Aorta (tissue), 5 donors: ENCODE data around the gene SLC22A7. TPM values are rescaled to one million over a fixed set of nuclear protein-coding genes. Genes with fewer than 3 reads are reported as not detected.

Experiments used
- ATAC-seq: fragments of 200-7000 bp; cut with Tn5 transposase; one replicate; pipeline ENCODE4 v1.9.1; 2022; ENCODE audit warnings: moderate library complexity; ENCODE audit not compliant: low FRiP score
- DNase-seq, 2 donors: peaks; one replicate each; pipeline ENCODE4 v3.0.0-alpha.2; 2020
- H3K27ac ChIP-seq, 2 donors: one replicate each; pipeline ENCODE4 v1.5.1; 2013; ENCODE audit warnings: low read length in 2 of 2, mild to moderate bottlenecking in 2 of 2, moderate library complexity in 2 of 2, control low read depth in 1 of 2, inconsistent platforms in 1 of 2, low read depth in 1 of 2
- H3K27me3 ChIP-seq, 2 donors: one replicate each; pipeline ENCODE4 v1.6.1; 2013; ENCODE audit warnings: control low read depth in 1 of 2, low read length in 1 of 2, mild to moderate bottlenecking in 1 of 2, moderate library complexity in 1 of 2; ENCODE audit not compliant: insufficient read depth in 2 of 2, control insufficient read depth in 1 of 2
- H3K36me3 ChIP-seq, 2 donors: one replicate each; pipeline ENCODE4 v1.6.1; 2013; ENCODE audit warnings: control low read depth in 1 of 2, low read length in 1 of 2, mild to moderate bottlenecking in 1 of 2; ENCODE audit not compliant: insufficient read depth in 2 of 2, control insufficient read depth in 1 of 2
- H3K4me1 ChIP-seq, 2 donors: one replicate each; pipeline ENCODE4 v1.6.1; 2013; ENCODE audit warnings: low read length in 2 of 2, control low read depth in 1 of 2, mild to moderate bottlenecking in 1 of 2, moderate library complexity in 1 of 2; ENCODE audit not compliant: insufficient read depth in 2 of 2, control insufficient read depth in 1 of 2
- H3K4me3 ChIP-seq, 2 donors: one replicate each; pipeline ENCODE4 v1.5.1; 2013; ENCODE audit warnings: low read length in 2 of 2, control low read depth in 1 of 2, mild to moderate bottlenecking in 1 of 2
- H3K9me3 ChIP-seq: one replicate; pipeline ENCODE4 v1.6.1; 2013; ENCODE audit warnings: mild to moderate bottlenecking, low read length; ENCODE audit not compliant: control insufficient read depth
- WGBS, 2 donors: extraction: QIAGEN DNeasy Blood & Tissue Kit; methylation state at CpG; one replicate each; pipeline ENCODE4 v1.1.7; 2013; 5-methylcytosine and 5-hydroxymethylcytosine counted together
- intact Hi-C, 2 donors: fragments of 100-400 bp; cut with DNase I; formaldehyde crosslinking; loops; one replicate each; pipeline versions ENCODE4 v1.14.2 to v1.15.0; 2022
- long read RNA-seq, 2 donors: library from polyadenylated mRNA; unstranded; transcript quantifications; one replicate each; pipeline ENCODE4 v2.0.0, GENCODE V29; 2020 to 2021
- polyA plus RNA-seq, 2 donors: library from polyadenylated mRNA; stranded (reverse); fragments of 200-250 nt; gene quantifications; one replicate each; pipeline ENCODE4 v1.2.3, GENCODE V29; 2013
- total RNA-seq, 2 donors: library from RNA; stranded (reverse); fragmentation: NEBNext Ultra II Directional; extraction: Animal tissue kit (Norgen Biotek cat#: 25700); gene quantifications; one replicate each; pipeline ENCODE4 v1.2.1, GENCODE V29; 2021
- donor health status: healthy with polysubstance abuse.
- donor health status: Bipolar disorder and iron deficiency.
- donor health status: DM: no; HTN: no; CAD: no.
- donor health status: DM: no; HTN: no; CAD: no.
- donor health status: DM: yes; HTN: yes; CAD: no.

Gene SLC22A7
- total RNA-seq (not detected), polyA plus RNA-seq (not detected)
- long read RNA-seq, donor 1: 0 reads
- long read RNA-seq, donor 2: 0 reads

GRCh38 chr6:43297644-43298564 is at the start of gene SLC22A7:
Gene SLC22A7 (plus strand): TSS chr6:43298260. CDS start chr6:43298359, 99 bp downstream.
- intact Hi-C loops: no loop called here
- H3K27me3 ChIP-seq: no peaks in the 10 kb centered on the region
- WGBS, 2 donors: 65 to 66% methylated on average over 10 of the region's 10 CpGs
- H3K4me3 ChIP-seq: no peak within 1 kb of the TSS
- peak; percentile 28 for ATAC-seq
- peak in 1 of 2 donors; percentile 49 for DNase-seq
- H3K4me1 ChIP-seq: no peaks in the 10 kb centered on the region
- no peaks in the 10 kb centered on the region for H3K36me3 ChIP-seq
- H3K27ac ChIP-seq: no peak within 1 kb of the TSS
- no peaks in the 10 kb centered on the region for H3K9me3 ChIP-seq

- H3K9me3 ChIP-seq: no peaks in the 10 kb centered on the region
- DNase-seq (no peak), ATAC-seq (no peak)
- no peaks in the 10 kb centered on the region for H3K36me3 ChIP-seq
- H3K27ac ChIP-seq: no peak overlapping the region
- H3K4me3 ChIP-seq: no peak overlapping the region
- no peaks in the 10 kb centered on the region for H3K27me3 ChIP-seq
- intact Hi-C loops: no loop called here
- H3K4me1 ChIP-seq: no peaks in the 10 kb centered on the region
Measured at GRCh38 chr6:43248791-43249190, 49.3 kb upstream of the SLC22A7 start.

GRCh38 chr6:43250992-43251373 is 47.1 kb upstream of the SLC22A7 start:
- WGBS, 2 donors: 25% methylated on average over 8 of the region's 8 CpGs
- DNase-seq (no peak), ATAC-seq (no peak)
- Histone ChIP-seq H3K9me3 (no peaks in the 10 kb centered on the region), H3K36me3 (no peaks in the 10 kb centered on the region), H3K27ac (no peak overlapping the region), H3K27me3 (no peaks in the 10 kb centered on the region), H3K4me3 (no peak overlapping the region), H3K4me1 (no peaks in the 10 kb centered on the region)
- intact Hi-C loops: no loop called here

GRCh38 chr6:43253401-43253800 is 44.7 kb upstream of the SLC22A7 start:
- no peak for DNase-seq
- H3K4me3 ChIP-seq: no peak overlapping the region
- H3K27me3 ChIP-seq: no peaks in the 10 kb centered on the region
- H3K9me3 ChIP-seq: no peaks in the 10 kb centered on the region
- H3K4me1 ChIP-seq: no peaks in the 10 kb centered on the region
- no peak for ATAC-seq
- no peaks in the 10 kb centered on the region for H3K36me3 ChIP-seq
- 98% methylated on average over 11 of the region's 11 CpGs for WGBS, 2 donors
- intact Hi-C loops: no loop called here
- no peak overlapping the region for H3K27ac ChIP-seq

- Histone ChIP-seq H3K27ac (no peak overlapping the region), H3K27me3 (no peaks in the 10 kb centered on the region), H3K4me3 (no peak overlapping the region), H3K9me3 (no peaks in the 10 kb centered on the region), H3K36me3 (no peaks in the 10 kb centered on the region), H3K4me1 (no peaks in the 10 kb centered on the region)
- whole genome bisulfite sequencing, 2 donors: 91% methylated on average over 15 of the region's 15 CpGs
- DNase-seq (no peak), ATAC-seq (no peak)
- intact Hi-C loops: no loop called here
Measured at GRCh38 chr6:43254138-43254817, 43.8 kb upstream of the SLC22A7 start.

- H3K4me1 ChIP-seq: no peaks in the 10 kb centered on the region
- 87 to 88% methylated on average over 11 of the region's 11 CpGs for WGBS, 2 donors
Measured at GRCh38 chr6:43254846-43255245, 43.2 kb upstream of the SLC22A7 start.

GRCh38 chr6:43255408-43256054 is 42.5 kb upstream of the SLC22A7 start:
- no peaks in the 10 kb centered on the region for H3K9me3 ChIP-seq
- DNase-seq (no peak), ATAC-seq (no peak)
- 74 to 83% methylated on average over 11 of the region's 11 CpGs for WGBS, 2 donors
- intact Hi-C loops: no loop called here
- no peaks in the 10 kb centered on the region for H3K4me1 ChIP-seq
- no peaks in the 10 kb centered on the region for H3K27me3 ChIP-seq
- H3K36me3 ChIP-seq: no peaks in the 10 kb centered on the region
- H3K4me3 ChIP-seq: no peak overlapping the region
- no peak overlapping the region for H3K27ac ChIP-seq

More at GRCh38 chr6:43254846-43255245, 43.2 kb upstream of the SLC22A7 start:
- intact Hi-C loops: no loop called here
- Histone ChIP-seq H3K27me3 (no peaks in the 10 kb centered on the region), H3K9me3 (no peaks in the 10 kb centered on the region), H3K36me3 (no peaks in the 10 kb centered on the region), H3K27ac (no peak overlapping the region), H3K4me3 (no peak overlapping the region)
- ATAC-seq (no peak), DNase-seq (no peak)

GRCh38 chr6:43256670-43257366 is 41.2 kb upstream of the SLC22A7 start:
- H3K9me3 ChIP-seq: no peaks in the 10 kb centered on the region
- 79 to 85% methylated on average over 9 of the region's 9 CpGs for WGBS, 2 donors
- no peak overlapping the region for H3K27ac ChIP-seq
- H3K36me3 ChIP-seq: no peaks in the 10 kb centered on the region
- ATAC-seq (no peak), DNase-seq (no peak)
- intact Hi-C loops: no loop called here
- H3K4me3 ChIP-seq: no peak overlapping the region
- no peaks in the 10 kb centered on the region for H3K27me3 ChIP-seq
- no peaks in the 10 kb centered on the region for H3K4me1 ChIP-seq
